GM12878 (cell line): ENCODE results near the gene VGF. TPM values are rescaled to one million over a fixed set of nuclear protein-coding genes. Genes with fewer than 3 reads are reported as not detected.

ENCODE experiments used
- ATAC-seq: fragments of 200-7000 bp; cut with Tn5 transposase; 3 replicates; pipeline ENCODE4 v1.9.1; 2020; ENCODE audit warnings: mild to moderate bottlenecking, moderate library complexity
- BruUV-seq: library from RNA; stranded (reverse); fragments of 400-500 nt; replicated peaks from 2 replicates; lab custom pipeline; 2021; lab: Mats Ljungman, UMichigan
- CTCF ChIA-PET: fragments of 300-600 bp; sonication (Branson Sonifier 250); formaldehyde crosslinking; extraction: SDS; loops from one replicate; lab custom pipeline; 2021; ENCODE audit warnings: inconsistent platforms; lab: Yijun Ruan, JAX
- POLR2A ChIA-PET: fragments of 350-600 bp; formaldehyde crosslinking; extraction: SDS; loops from one replicate; lab custom pipeline; 2021; ENCODE audit warnings: inconsistent platforms; lab: Charles Lee
- RAD21 ChIA-PET: fragments of 300-600 bp; sonication (Branson Sonifier 250); formaldehyde crosslinking; loops from one replicate; lab custom pipeline; 2023; ENCODE audit warnings: antibody characterized with exemption; ENCODE audit not compliant: unreplicated experiment; lab: Charles Lee
- SMC1A ChIA-PET: fragments of 300-600 bp; sonication (Branson Sonifier 250); formaldehyde crosslinking; loops from one replicate; lab custom pipeline; 2023; ENCODE audit not compliant: unreplicated experiment, uncharacterized antibody; lab: Charles Lee
- DNase-seq: peaks from one replicate; pipeline ENCODE4 v3.0.0-alpha.2; 2011; ENCODE audit warnings: low read depth, low spot score
- FAIRE-seq: peaks from 3 replicates; lab custom pipeline; 2011; peaks lifted over from hg19 to GRCh38; lab: Jason Lieb, UNC
- H2AFZ ChIP-seq: 2 replicates; pipeline ENCODE4 v1.6.0; 2011; ENCODE audit warnings: low read depth, low read length, control low read depth; ENCODE audit not compliant: control insufficient read depth
- H3K27ac ChIP-seq: 2 replicates; pipeline ENCODE4 v1.5.1; 2011; ENCODE audit warnings: control low read depth; ENCODE audit not compliant: control insufficient read depth, insufficient read depth
- H3K27me3 ChIP-seq, 2 experiments: replicated peaks in 1 of 2; 2 replicates each; pipeline versions ENCODE4 v1.6.0 to v1.6.1; 2011; ENCODE audit warnings: low read length in 1 of 2; ENCODE audit not compliant: control insufficient read depth in 2 of 2, insufficient read depth in 2 of 2
- H3K36me3 ChIP-seq, 2 experiments: 2 replicates each; pipeline ENCODE4 v1.5.1; 2011; ENCODE audit warnings: low read length in 1 of 2; ENCODE audit not compliant: control insufficient read depth in 2 of 2, insufficient read depth in 2 of 2
- H3K4me1 ChIP-seq: 2 replicates; pipeline ENCODE4 v1.6.1; 2011; ENCODE audit warnings: mild to moderate bottlenecking, low read length, moderate library complexity, mixed read lengths; ENCODE audit not compliant: control insufficient read depth, insufficient read depth
- H3K4me2 ChIP-seq: 2 replicates; pipeline ENCODE4 v1.6.0; 2011; ENCODE audit warnings: control low read depth; ENCODE audit not compliant: control insufficient read depth, insufficient read depth
- H3K4me3 ChIP-seq: fragments of 200-600 bp; sonication (generic); 2 replicates; pipeline ENCODE4 v1.5.1; 2016
- H3K79me2 ChIP-seq: 2 replicates; pipeline ENCODE4 v1.6.0; 2011; ENCODE audit warnings: low read length; ENCODE audit not compliant: control insufficient read depth, insufficient read depth
- H3K9ac ChIP-seq: 2 replicates; pipeline ENCODE4 v1.8.0; 2011; ENCODE audit warnings: low read length, control low read depth, mixed read lengths; ENCODE audit not compliant: control insufficient read depth, insufficient read depth
- H3K9me3 ChIP-seq: replicated peaks from 3 replicates; pipeline ENCODE4 v1.5.1; 2011; ENCODE audit warnings: mild to moderate bottlenecking, low read length; ENCODE audit not compliant: control insufficient read depth, insufficient read depth
- H4K20me1 ChIP-seq: 2 replicates; pipeline ENCODE4 v1.6.0; 2011; ENCODE audit not compliant: control insufficient read depth, insufficient read depth
- BHLHE40 ChIP-seq, 2 experiments: fragments of 450-650 bp in 1 of 2; IDR thresholded peaks; 2 replicates each; pipeline ENCODE4 v1.6.1; 2011 to 2017; ENCODE audit warnings: low read depth in 2 of 2, borderline replicate concordance in 1 of 2, improper control_type of control experiment in 1 of 2, low read length in 1 of 2, mild to moderate bottlenecking in 1 of 2
- BRCA1 ChIP-seq: IDR thresholded peaks from 2 replicates; pipeline ENCODE4 v1.6.1; 2011; ENCODE audit warnings: low read depth, low read length, improper control_type of control experiment
- E2F4 ChIP-seq: IDR thresholded peaks from 2 replicates; pipeline ENCODE4 v1.6.1; 2012; ENCODE audit warnings: low read depth, low read length, improper control_type of control experiment
- EP300 ChIP-seq, 2 experiments: fragments of 150-350 bp in 1 of 2; IDR thresholded peaks; 2 replicates each; pipeline ENCODE4 v1.6.1; 2011 to 2012; ENCODE audit warnings: low read depth in 2 of 2, low read length in 2 of 2, borderline replicate concordance in 1 of 2, improper control_type of control experiment in 1 of 2, inconsistent platforms in 1 of 2; ENCODE audit not compliant: control insufficient read depth in 1 of 2
- FOS ChIP-seq: IDR thresholded peaks from 3 replicates; pipeline ENCODE4 v1.6.1; 2011; ENCODE audit warnings: borderline replicate concordance; ENCODE audit not compliant: insufficient read length; ENCODE audit errors: extremely low read depth
- GABPA ChIP-seq: IDR thresholded peaks from 2 replicates; pipeline ENCODE4 v1.6.1; 2014; ENCODE audit warnings: antibody characterized with exemption, low read depth, mild to moderate bottlenecking, inconsistent platforms
- HCFC1 ChIP-seq: fragments of 150-350 bp; IDR thresholded peaks from 2 replicates; pipeline ENCODE4 v1.6.1; 2014; ENCODE audit warnings: low read length
- HSF1 ChIP-seq: fragments of 150-350 bp; IDR thresholded peaks from 2 replicates; pipeline ENCODE4 v1.6.1; 2014; ENCODE audit warnings: mild to moderate bottlenecking, low read depth, low read length
- SMAD1 ChIP-seq: fragments of 450-650 bp; IDR thresholded peaks from 2 replicates; pipeline ENCODE4 v1.6.1; 2018; ENCODE audit warnings: mild to moderate bottlenecking, low read depth; ENCODE audit not compliant: partially characterized antibody
- SPI1 ChIP-seq: IDR thresholded peaks from 2 replicates; pipeline ENCODE4 v1.6.1; 2011; ENCODE audit warnings: low read depth, mild to moderate bottlenecking, low read length, moderate library complexity, borderline replicate concordance; ENCODE audit not compliant: insufficient read depth
- STAT1 ChIP-seq: fragments of 450-650 bp; conservative IDR thresholded peaks from 2 replicates; pipeline ENCODE4 v1.6.1; 2014; ENCODE audit warnings: antibody characterized with exemption, mild to moderate bottlenecking
- STAT3 ChIP-seq: IDR thresholded peaks from 2 replicates; pipeline ENCODE4 v1.6.1; 2011; ENCODE audit warnings: low read depth, low read length, improper control_type of control experiment
- TAF1 ChIP-seq: IDR thresholded peaks from 2 replicates; pipeline ENCODE4 v1.6.1; 2011; ENCODE audit warnings: mild to moderate bottlenecking, low read depth, low read length, borderline replicate concordance
- TCF3 ChIP-seq: IDR thresholded peaks from 2 replicates; pipeline ENCODE4 v1.6.1; 2012; ENCODE audit warnings: low read depth, mild to moderate bottlenecking, low read length, borderline replicate concordance; ENCODE audit not compliant: insufficient read depth
- WRNIP1 ChIP-seq: IDR thresholded peaks from 2 replicates; pipeline ENCODE4 v1.6.1; 2011; ENCODE audit warnings: low read depth, low read length, improper control_type of control experiment, borderline replicate concordance
- ZBTB4 ChIP-seq: fragments of 450-650 bp; formaldehyde crosslinking; IDR thresholded peaks from 2 replicates; pipeline ENCODE4 v1.4.0; 2022; ENCODE audit warnings: mild to moderate bottlenecking, moderate library complexity
- WGBS: methylation state at CpG from one replicate; pipeline ENCODE4 v1.1.6; 2016; ENCODE audit warnings: low lambda C conversion rate; ENCODE audit not compliant: insufficient replicate concordance, insufficient coverage; ENCODE audit errors: missing lambda C conversion rate; 5-methylcytosine and 5-hydroxymethylcytosine counted together
- in situ Hi-C: fragments of 300-500 bp; cut with MboI; formaldehyde crosslinking; loops from 9 replicates; pipeline ENCODE4 v1.14.3; 2018; ENCODE audit warnings: mixed read lengths
- intact Hi-C: fragments of 100-400 bp; cut with micrococcal nuclease; formaldehyde crosslinking; loops from one replicate; pipeline ENCODE4 v1.14.2; 2022; ENCODE audit not compliant: unreplicated experiment
- polyA plus RNA-seq, 11 experiments: library from polyadenylated mRNA; depleted of rRNA in 4 of 11; unstranded in 6 of 11; stranded (reverse) in 5 of 11; fragments of >200 nt; fragmentation: Nextera tagmentation in 4 of 11; fragmentation: Illumina TruSeq in 1 of 11; extraction: Ambion mirVana in 4 of 11; extraction: Trizol in 1 of 11; gene quantifications; 1 replicate in 1 of 11; 2 replicates in 10 of 11; pipeline versions ENCODE4 v1.2.1 to v1.2.3, GENCODE V29; 2011 to 2016; ENCODE audit warnings: inconsistent platforms in 2 of 11, missing spikeins in 2 of 11, low read depth in 1 of 11
- total RNA-seq, 4 experiments: library from RNA; depleted of rRNA in 3 of 4; stranded (reverse); fragments of >200 nt in 3 of 4; fragmentation: Illumina TruSeq in 1 of 4; extraction: Trizol in 1 of 4; gene quantifications; 2 replicates each; pipeline versions ENCODE4 v1.2.1 to v1.2.3, GENCODE V29; 2013 to 2021

Gene VGF
- total and polyA plus RNA-seq, 10 of the 15 experiments (the other 5 are each of a cell fraction or from before 2014, with no cell fraction given), result 0.09 to 0.25 (median 0.17) TPM; not detected in 6

GRCh38 chr7:101208794-101209193 is 43.4 kb upstream of the VGF start (continued):
- no peak for TF ChIP-seq SPI1
- TF ChIP-seq TCF3, result no peak
- TF ChIP-seq HCFC1, result no peak
- TF ChIP-seq EP300 (IDR thresholded peaks at IDR 0.05; ENCODE audit: borderline replicate concordance in 1 of 2, control insufficient read depth in 1 of 2, low read depth in 2 of 2, low read length in 2 of 2), result no peak

- in situ Hi-C loops (no loop called here), intact Hi-C loops (no loop called here)
- Histone ChIP-seq H2AFZ (no peak overlapping the region), H3K36me3 (peaks cover 0 to 3% of the 10 kb centered on the region in 2 experiments; a peak in 2 of 4 replicates), H3K27me3 (no peaks in the 10 kb centered on the region), H3K27ac (no peak overlapping the region), H3K79me2 (no peaks in the 10 kb centered on the region), H3K9ac (no peak overlapping the region), H3K4me3 (no peak overlapping the region), H3K4me1 (no peaks in the 10 kb centered on the region; the same call in 1 of the 2 replicates), H4K20me1 (no peaks in the 10 kb centered on the region), H3K9me3 (no peaks in the 10 kb centered on the region), H3K4me2 (no peak overlapping the region)
- no TSS peak for BruUV-seq
- DNase-seq, result no peak
- ChIA-PET POLR2A (no interaction called here), SMC1A (interaction anchor here (0.7 kb wide), 1 partner anchor 63 kb away, joined by 3 read pairs; no protein-coding TSS in a partner anchor), RAD21 (no interaction called here), CTCF (no interaction called here)
- FAIRE-seq, result no peak
- 97% methylated on average over 17 of the region's 17 CpGs for WGBS
- ATAC-seq, result no peak
- TF ChIP-seq WRNIP1 (no peak), STAT1 (no peak), BHLHE40 (IDR thresholded peaks at IDR 0.05; ENCODE audit: borderline replicate concordance in 1 of 2, low read depth in 2 of 2, low read length in 1 of 2) (no peak), SMAD1 (no peak), HSF1 (no peak), ZBTB4 (no peak), BRCA1 (no peak), STAT3 (no peak), TAF1 (no peak), FOS (no peak), E2F4 (no peak), GABPA (no peak)
These were observed 42.1 kb upstream of the VGF start for GRCh38 chr7:101207459-101207858.
